GM12878 (cell line): ENCODE data around the gene PRTN3. TPM values are rescaled to one million over a fixed set of nuclear protein-coding genes. Genes with fewer than 3 reads are reported as not detected.

Experiments
- ATAC-seq: fragments of 200-7000 bp; cut with Tn5 transposase; 3 replicates; pipeline ENCODE4 v1.9.1; 2020; ENCODE audit warnings: mild to moderate bottlenecking, moderate library complexity
- BruUV-seq: library from RNA; stranded (reverse); fragments of 400-500 nt; replicated peaks from 2 replicates; lab custom pipeline; 2021; lab: Mats Ljungman, UMichigan
- CTCF ChIA-PET: fragments of 300-600 bp; sonication (Branson Sonifier 250); formaldehyde crosslinking; extraction: SDS; loops from one replicate; lab custom pipeline; 2021; ENCODE audit warnings: inconsistent platforms; lab: Yijun Ruan, JAX
- POLR2A ChIA-PET: fragments of 350-600 bp; formaldehyde crosslinking; extraction: SDS; loops from one replicate; lab custom pipeline; 2021; ENCODE audit warnings: inconsistent platforms; lab: Charles Lee
- RAD21 ChIA-PET: fragments of 300-600 bp; sonication (Branson Sonifier 250); formaldehyde crosslinking; loops from one replicate; lab custom pipeline; 2023; ENCODE audit warnings: antibody characterized with exemption; ENCODE audit not compliant: unreplicated experiment; lab: Charles Lee
- SMC1A ChIA-PET: fragments of 300-600 bp; sonication (Branson Sonifier 250); formaldehyde crosslinking; loops from one replicate; lab custom pipeline; 2023; ENCODE audit not compliant: unreplicated experiment, uncharacterized antibody; lab: Charles Lee
- DNase-seq: peaks from one replicate; pipeline ENCODE4 v3.0.0-alpha.2; 2011; ENCODE audit warnings: low read depth, low spot score
- FAIRE-seq: peaks from 3 replicates; lab custom pipeline; 2011; peaks lifted over from hg19 to GRCh38; lab: Jason Lieb, UNC
- H2AFZ ChIP-seq: 2 replicates; pipeline ENCODE4 v1.6.0; 2011; ENCODE audit warnings: low read depth, low read length, control low read depth; ENCODE audit not compliant: control insufficient read depth
- H3K27ac ChIP-seq: 2 replicates; pipeline ENCODE4 v1.5.1; 2011; ENCODE audit warnings: control low read depth; ENCODE audit not compliant: control insufficient read depth, insufficient read depth
- H3K27me3 ChIP-seq, 2 experiments: replicated peaks in 1 of 2; 2 replicates each; pipeline versions ENCODE4 v1.6.0 to v1.6.1; 2011; ENCODE audit warnings: low read length in 1 of 2; ENCODE audit not compliant: control insufficient read depth in 2 of 2, insufficient read depth in 2 of 2
- H3K36me3 ChIP-seq, 2 experiments: 2 replicates each; pipeline ENCODE4 v1.5.1; 2011; ENCODE audit warnings: low read length in 1 of 2; ENCODE audit not compliant: control insufficient read depth in 2 of 2, insufficient read depth in 2 of 2
- H3K4me1 ChIP-seq: 2 replicates; pipeline ENCODE4 v1.6.1; 2011; ENCODE audit warnings: mild to moderate bottlenecking, low read length, moderate library complexity, mixed read lengths; ENCODE audit not compliant: control insufficient read depth, insufficient read depth
- H3K4me2 ChIP-seq: 2 replicates; pipeline ENCODE4 v1.6.0; 2011; ENCODE audit warnings: control low read depth; ENCODE audit not compliant: control insufficient read depth, insufficient read depth
- H3K4me3 ChIP-seq: fragments of 200-600 bp; sonication (generic); 2 replicates; pipeline ENCODE4 v1.5.1; 2016
- H3K79me2 ChIP-seq: 2 replicates; pipeline ENCODE4 v1.6.0; 2011; ENCODE audit warnings: low read length; ENCODE audit not compliant: control insufficient read depth, insufficient read depth
- H3K9ac ChIP-seq: 2 replicates; pipeline ENCODE4 v1.8.0; 2011; ENCODE audit warnings: low read length, control low read depth, mixed read lengths; ENCODE audit not compliant: control insufficient read depth, insufficient read depth
- H3K9me3 ChIP-seq: replicated peaks from 3 replicates; pipeline ENCODE4 v1.5.1; 2011; ENCODE audit warnings: mild to moderate bottlenecking, low read length; ENCODE audit not compliant: control insufficient read depth, insufficient read depth
- H4K20me1 ChIP-seq: 2 replicates; pipeline ENCODE4 v1.6.0; 2011; ENCODE audit not compliant: control insufficient read depth, insufficient read depth
- BRCA1 ChIP-seq: IDR thresholded peaks from 2 replicates; pipeline ENCODE4 v1.6.1; 2011; ENCODE audit warnings: low read depth, low read length, improper control_type of control experiment
- HCFC1 ChIP-seq: fragments of 150-350 bp; IDR thresholded peaks from 2 replicates; pipeline ENCODE4 v1.6.1; 2014; ENCODE audit warnings: low read length
- IKZF1 ChIP-seq: fragments of 450-650 bp; conservative IDR thresholded peaks from 2 replicates; pipeline ENCODE4 v1.6.1; 2017; ENCODE audit warnings: antibody characterized with exemption, mild to moderate bottlenecking
- KAT2A ChIP-seq: conservative IDR thresholded peaks from 2 replicates; pipeline ENCODE4 v1.6.1; 2011; ENCODE audit warnings: low read depth, low read length; ENCODE audit not compliant: control insufficient read depth
- KLF5 ChIP-seq: fragments of 450-650 bp; IDR thresholded peaks from 2 replicates; pipeline ENCODE4 v1.6.1; 2014; ENCODE audit warnings: mild to moderate bottlenecking; ENCODE audit not compliant: partially characterized antibody
- RELB ChIP-seq: fragments of 450-650 bp; IDR thresholded peaks from 2 replicates; pipeline ENCODE4 v1.6.1; 2017; ENCODE audit warnings: low read depth, mild to moderate bottlenecking, moderate library complexity
- SREBF1 ChIP-seq: IDR thresholded peaks from 2 replicates; pipeline ENCODE4 v1.6.1; 2012; ENCODE audit warnings: mild to moderate bottlenecking, low read length
- SRF ChIP-seq, 2 experiments: IDR thresholded peaks; 2 replicates each; pipeline ENCODE4 v1.6.1; 2011; ENCODE audit warnings: low read depth in 2 of 2, low read length in 2 of 2, mild to moderate bottlenecking in 1 of 2, moderate library complexity in 1 of 2
- whole genome bisulfite sequencing: methylation state at CpG from one replicate; pipeline ENCODE4 v1.1.6; 2016; ENCODE audit warnings: low lambda C conversion rate; ENCODE audit not compliant: insufficient replicate concordance, insufficient coverage; ENCODE audit errors: missing lambda C conversion rate; 5-methylcytosine and 5-hydroxymethylcytosine counted together
- in situ Hi-C: fragments of 300-500 bp; cut with MboI; formaldehyde crosslinking; loops from 9 replicates; pipeline ENCODE4 v1.14.3; 2018; ENCODE audit warnings: mixed read lengths
- intact Hi-C: fragments of 100-400 bp; cut with micrococcal nuclease; formaldehyde crosslinking; loops from one replicate; pipeline ENCODE4 v1.14.2; 2022; ENCODE audit not compliant: unreplicated experiment
- polyA plus RNA-seq, 11 experiments: library from polyadenylated mRNA; depleted of rRNA in 4 of 11; unstranded in 6 of 11; stranded (reverse) in 5 of 11; fragments of >200 nt; fragmentation: Nextera tagmentation in 4 of 11; fragmentation: Illumina TruSeq in 1 of 11; extraction: Ambion mirVana in 4 of 11; extraction: Trizol in 1 of 11; gene quantifications; 1 replicate in 1 of 11; 2 replicates in 10 of 11; pipeline versions ENCODE4 v1.2.1 to v1.2.3, GENCODE V29; 2011 to 2016; ENCODE audit warnings: inconsistent platforms in 2 of 11, missing spikeins in 2 of 11, low read depth in 1 of 11
- total RNA-seq, 4 experiments: library from RNA; depleted of rRNA in 3 of 4; stranded (reverse); fragments of >200 nt in 3 of 4; fragmentation: Illumina TruSeq in 1 of 4; extraction: Trizol in 1 of 4; gene quantifications; 2 replicates each; pipeline versions ENCODE4 v1.2.1 to v1.2.3, GENCODE V29; 2013 to 2021
- TF ChIP-seq, protein P1 (sequence below): IDR thresholded peaks from 2 replicates; pipeline ENCODE4 v1.6.1; 2011; ENCODE audit warnings: borderline replicate concordance, low read depth, mild to moderate bottlenecking, moderate library complexity, low read length; ENCODE audit not compliant: insufficient read depth, poor library complexity, severe bottlenecking
- TF ChIP-seq, protein P2 (sequence below): fragments of 450-650 bp; IDR thresholded peaks from 2 replicates; pipeline ENCODE4 v1.6.1; 2017; ENCODE audit warnings: mild to moderate bottlenecking

The PRTN3 gene
- total and polyA plus RNA-seq, 10 of the 15 experiments (the other 5 are each of a cell fraction or from before 2014, with no cell fraction given), result 0.08 TPM; not detected in 9

DNA sequence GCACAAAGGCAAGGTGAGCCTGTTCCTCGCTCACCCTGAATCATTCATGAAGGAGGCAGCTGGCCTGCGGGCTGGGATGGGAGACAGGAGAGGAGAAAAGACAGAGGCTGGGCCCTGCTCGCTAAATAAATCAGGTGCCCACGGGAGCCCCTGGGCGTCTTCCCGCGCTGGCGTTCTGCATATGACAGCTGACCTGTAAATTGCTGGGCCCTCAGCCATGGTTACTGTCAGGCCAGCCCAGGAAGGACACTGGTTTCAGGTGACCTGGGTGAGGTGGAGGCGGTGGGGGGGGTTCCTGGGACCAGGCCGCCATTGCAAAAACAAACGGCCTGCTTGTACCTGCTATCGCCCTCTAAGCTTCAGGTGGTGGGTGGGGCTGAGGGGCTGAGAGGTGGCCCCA, 47.0 kb upstream of the PRTN3 start:
- Histone ChIP-seq H2AFZ (no peak overlapping the region), H3K27ac (no peak overlapping the region), H3K4me1 (no peaks in the 10 kb centered on the region), H3K27me3 (no peaks in the 10 kb centered on the region; a peak in 1 of 4 replicates), H3K9me3 (no peaks in the 10 kb centered on the region), H3K79me2 (peaks cover 12% of the 10 kb centered on the region), H3K36me3 (no peaks in the 10 kb centered on the region; a peak in 3 of 4 replicates), H4K20me1 (peaks cover 2% of the 10 kb centered on the region), H3K9ac (no peak overlapping the region), H3K4me3 (no peak overlapping the region), H3K4me2 (no peak overlapping the region)
- ATAC-seq (no peak), FAIRE-seq (no peak), DNase-seq (no peak)
- ChIA-PET CTCF (no interaction called here), RAD21 (no interaction called here), POLR2A (interaction anchor here (0.7 kb wide), 1 partner anchor 108 kb away, joined by 6 read pairs; no protein-coding TSS in a partner anchor), SMC1A (no interaction called here)
- 94% methylated on average over 12 of the region's 12 CpGs for WGBS
- no TSS peak for BruUV-seq
- in situ Hi-C loops, result no loop called here
- intact Hi-C loops, result no loop called here
- no peak for TF ChIP-seq BRCA1
- TF ChIP-seq, protein P1, sequence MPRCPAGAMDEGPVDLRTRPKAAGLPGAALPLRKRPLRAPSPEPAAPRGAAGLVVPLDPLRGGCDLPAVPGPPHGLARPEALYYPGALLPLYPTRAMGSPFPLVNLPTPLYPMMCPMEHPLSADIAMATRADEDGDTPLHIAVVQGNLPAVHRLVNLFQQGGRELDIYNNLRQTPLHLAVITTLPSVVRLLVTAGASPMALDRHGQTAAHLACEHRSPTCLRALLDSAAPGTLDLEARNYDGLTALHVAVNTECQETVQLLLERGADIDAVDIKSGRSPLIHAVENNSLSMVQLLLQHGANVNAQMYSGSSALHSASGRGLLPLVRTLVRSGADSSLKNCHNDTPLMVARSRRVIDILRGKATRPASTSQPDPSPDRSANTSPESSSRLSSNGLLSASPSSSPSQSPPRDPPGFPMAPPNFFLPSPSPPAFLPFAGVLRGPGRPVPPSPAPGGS, result peak; percentile 76

DNA sequence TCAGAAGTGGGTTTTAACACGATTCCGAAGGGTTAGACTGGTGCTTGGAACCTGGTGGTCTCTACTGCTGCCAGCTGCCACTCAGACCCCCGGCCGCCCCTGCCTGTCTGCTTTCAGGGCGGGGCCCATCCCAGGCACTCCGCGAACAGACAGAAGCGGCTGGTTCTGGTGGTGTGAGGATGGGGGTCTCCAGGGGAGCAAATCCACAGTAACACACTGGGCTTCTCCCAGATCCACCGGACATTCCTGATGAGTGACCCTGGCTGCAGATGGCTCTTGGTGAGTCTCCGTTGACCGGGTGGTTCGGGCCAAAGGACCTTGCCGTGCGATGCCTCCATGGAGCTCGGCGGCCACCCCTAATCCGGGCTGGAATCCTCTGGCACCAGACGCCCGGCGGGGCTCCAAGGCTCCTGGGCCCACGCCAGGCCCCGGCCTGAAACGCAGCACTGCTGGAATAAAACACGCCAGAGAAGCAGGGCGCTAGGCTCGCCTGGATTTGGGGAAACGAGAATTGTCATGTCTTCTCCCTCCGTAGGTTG, 45.7 kb upstream of the PRTN3 start:
- SMC1A ChIA-PET, result no interaction called here
- no peak overlapping the region for H3K4me3 ChIP-seq
- H3K9ac ChIP-seq, result no peak overlapping the region
- no peaks in the 10 kb centered on the region for H3K27me3 ChIP-seq
- H3K4me2 ChIP-seq, result no peak overlapping the region
- ATAC-seq, result no peak
- intact Hi-C loops, result no loop called here
- no peak overlapping the region for H2AFZ ChIP-seq
- TF ChIP-seq SRF (IDR thresholded peaks at IDR 0.05; ENCODE audit: low read depth in 2 of 2, low read length in 2 of 2), result no peak
- TF ChIP-seq RELB, result no peak
- TF ChIP-seq SREBF1, result no peak
- TF ChIP-seq, protein P1, result peak; percentile 54
- TF ChIP-seq HCFC1, result no peak
- TF ChIP-seq KLF5, result no peak
- TF ChIP-seq, protein P2, sequence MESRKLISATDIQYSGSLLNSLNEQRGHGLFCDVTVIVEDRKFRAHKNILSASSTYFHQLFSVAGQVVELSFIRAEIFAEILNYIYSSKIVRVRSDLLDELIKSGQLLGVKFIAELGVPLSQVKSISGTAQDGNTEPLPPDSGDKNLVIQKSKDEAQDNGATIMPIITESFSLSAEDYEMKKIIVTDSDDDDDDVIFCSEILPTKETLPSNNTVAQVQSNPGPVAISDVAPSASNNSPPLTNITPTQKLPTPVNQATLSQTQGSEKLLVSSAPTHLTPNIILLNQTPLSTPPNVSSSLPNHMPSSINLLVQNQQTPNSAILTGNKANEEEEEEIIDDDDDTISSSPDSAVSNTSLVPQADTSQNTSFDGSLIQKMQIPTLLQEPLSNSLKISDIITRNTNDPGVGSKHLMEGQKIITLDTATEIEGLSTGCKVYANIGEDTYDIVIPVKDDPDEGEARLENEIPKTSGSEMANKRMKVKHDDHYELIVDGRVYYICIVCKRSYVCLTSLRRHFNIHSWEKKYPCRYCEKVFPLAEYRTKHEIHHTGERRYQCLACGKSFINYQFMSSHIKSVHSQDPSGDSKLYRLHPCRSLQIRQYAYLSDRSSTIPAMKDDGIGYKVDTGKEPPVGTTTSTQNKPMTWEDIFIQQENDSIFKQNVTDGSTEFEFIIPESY, result no peak
- no peak for TF ChIP-seq KAT2A
- peak; percentile 27; the same call in 1 of the 2 replicates for TF ChIP-seq IKZF1
- TF ChIP-seq, all 136 proteins: peak for 2
- no peak for FAIRE-seq
- ChIA-PET CTCF (no interaction called here), RAD21 (no interaction called here), POLR2A (no interaction called here)
- Histone ChIP-seq H4K20me1 (peaks cover 13% of the 10 kb centered on the region), H3K4me1 (peaks cover under 1% of the 10 kb centered on the region; the same call in 1 of the 2 replicates), H3K27ac (no peak overlapping the region), H3K79me2 (peaks cover 25% of the 10 kb centered on the region), H3K36me3 (peaks cover 6 to 8% of the 10 kb centered on the region in 2 experiments; a peak in 3 of 4 replicates), H3K9me3 (no peaks in the 10 kb centered on the region)
- WGBS, result 95% methylated on average over 28 of the region's 28 CpGs
- in situ Hi-C loops, result no loop called here
- BruUV-seq, result no TSS peak
- no peak for DNase-seq
